HG02840 (cell line): ENCODE measurements around the gene MARK2.

Experiments
- ATAC-seq: cut with Tn5 transposase; IDR thresholded peaks from one replicate; pipeline ENCODE4 v1.9.1; 2021; ENCODE audit warnings: mild to moderate bottlenecking, moderate library complexity, moderate number of reproducible peaks; ENCODE audit not compliant: unreplicated experiment, low FRiP score

Gene MARK2

GRCh38 chr11:63952570-63952969, 113.7 kb downstream of the MARK2 start:
- ATAC-seq: no peak

GRCh38 chr11:63958008-63958407, 119.1 kb downstream of the MARK2 start:
- no peak for ATAC-seq
